Nephron (organoid): Measurements from ENCODE around the gene NOS1.
A peak's percentile ranks its signal among the peaks of the same experiment; 100 is the strongest.
"Not testable (repeated sequence)": the region's sequence is repeated elsewhere in the genome, so short reads cannot be mapped to it uniquely, and the experiment has no call there.

ENCODE experiments used
- H3K27ac Mint-ChIP-seq, 3 experiments: 2 replicates each; pipeline ENCODE4 v1.8.0; 2020; ENCODE audit warnings: mixed read lengths in 3 of 3, mild to moderate bottlenecking in 2 of 3, moderate library complexity in 1 of 3
- H3K27me3 Mint-ChIP-seq: 2 replicates; pipeline ENCODE4 v1.8.0; 2021; ENCODE audit warnings: low read depth, mild to moderate bottlenecking, moderate library complexity, mixed read lengths
- H3K36me3 Mint-ChIP-seq: 2 replicates; pipeline ENCODE4 v1.8.0; 2020; ENCODE audit warnings: low read depth, mixed read lengths
- H3K4me1 Mint-ChIP-seq: 2 replicates; pipeline ENCODE4 v1.8.0; 2020; ENCODE audit warnings: mixed read lengths
- H3K4me3 Mint-ChIP-seq, 3 experiments: 2 replicates each; pipeline ENCODE4 v1.8.0; 2020; ENCODE audit warnings: mild to moderate bottlenecking in 3 of 3, mixed read lengths in 3 of 3, moderate library complexity in 2 of 3
- H3K9me3 Mint-ChIP-seq: 2 replicates; pipeline ENCODE4 v1.8.0; 2020; ENCODE audit warnings: mixed read lengths
- CTCF ChIP-seq, 3 experiments: fragments of 200-600 bp; sonication (generic); IDR thresholded peaks; one replicate each; pipeline ENCODE4 v1.5.0; 2021; ENCODE audit warnings: antibody characterized with exemption in 3 of 3; ENCODE audit not compliant: unreplicated experiment in 3 of 3

NOS1 gene

DNA sequence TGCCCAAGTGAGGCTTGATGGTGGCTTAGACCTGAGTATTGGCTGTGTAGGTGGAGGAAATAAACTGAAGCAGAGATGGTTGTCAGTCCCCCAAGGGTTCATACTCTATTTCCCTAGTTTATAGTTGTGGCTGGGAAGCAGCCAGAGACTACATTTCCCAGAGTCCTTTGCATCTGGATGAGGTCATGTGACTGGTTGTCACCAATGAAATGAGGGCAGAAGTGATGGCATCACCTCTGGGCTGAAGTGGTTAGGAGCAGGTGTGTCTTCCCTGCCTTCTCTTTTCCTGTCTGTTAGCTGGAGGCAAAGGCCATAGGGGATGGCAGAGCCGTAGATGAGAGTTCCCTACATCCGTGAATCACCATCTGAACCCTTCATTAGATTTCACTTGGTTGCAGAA is 16.3 kb upstream of the NOS1 start:
- TF ChIP-seq CTCF (IDR thresholded peaks at IDR 0.05; ENCODE audit: unreplicated experiment in 3 of 3) = no peak
- Mint-ChIP-seq H3K9me3 (peaks cover 14% of the 10 kb centered on the region), H3K27me3 (peaks cover 46% of the 10 kb centered on the region), H3K4me3 (no peak overlapping the region), H3K27ac (no peak overlapping the region), H3K36me3 (no peaks in the 10 kb centered on the region), H3K4me1 (no peaks in the 10 kb centered on the region)

DNA sequence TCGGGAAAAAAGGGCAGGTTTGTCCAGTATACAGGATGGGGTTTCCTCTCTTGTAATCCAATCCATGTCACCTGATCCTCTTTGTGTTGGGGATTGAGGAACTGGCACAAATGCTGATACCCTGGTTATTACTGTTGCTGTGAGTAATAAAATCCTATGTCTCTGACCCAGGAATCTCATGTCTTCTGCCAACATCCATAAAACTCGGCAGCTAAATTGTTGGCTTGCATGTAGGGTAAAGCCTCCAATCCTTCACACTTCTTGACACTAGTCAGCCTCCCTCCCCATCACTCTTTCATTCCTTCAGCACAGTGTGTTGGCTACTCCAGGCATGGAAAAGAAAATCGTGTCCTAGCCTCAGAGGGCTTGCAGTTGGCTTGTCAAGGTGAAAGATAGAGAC is 9.2 kb upstream of the NOS1 start:
- H3K9me3 Mint-ChIP-seq = peaks cover 26% of the 10 kb centered on the region
- no peak for TF ChIP-seq CTCF (IDR thresholded peaks at IDR 0.05; ENCODE audit: unreplicated experiment in 3 of 3)
- H3K36me3 Mint-ChIP-seq = no peaks in the 10 kb centered on the region
- H3K27me3 Mint-ChIP-seq = peaks cover 63% of the 10 kb centered on the region
- H3K4me1 Mint-ChIP-seq = no peaks in the 10 kb centered on the region
- no peak overlapping the region for H3K27ac Mint-ChIP-seq
- H3K4me3 Mint-ChIP-seq = no peak overlapping the region

DNA sequence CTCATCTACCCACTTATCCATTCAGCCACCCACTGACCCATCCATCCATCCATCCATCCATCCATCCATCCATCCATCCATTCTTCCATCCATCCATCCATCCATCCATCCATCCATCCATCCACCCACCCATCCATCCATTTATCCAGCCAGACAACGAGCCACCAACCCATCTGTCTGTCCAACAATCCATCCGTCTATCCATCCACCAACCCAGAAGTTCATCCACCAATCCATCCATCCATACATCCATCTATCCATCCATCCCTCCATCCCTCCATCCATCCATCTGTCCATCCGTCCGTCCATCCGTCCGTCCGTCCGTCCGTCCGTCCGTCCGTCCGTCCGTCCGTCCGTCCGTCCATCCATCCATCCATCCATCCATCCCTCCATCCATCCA is 8.6 kb upstream of the NOS1 start:
- H3K27me3 Mint-ChIP-seq = peaks cover 63% of the 10 kb centered on the region
- H3K4me3 Mint-ChIP-seq, H3K4me1 Mint-ChIP-seq, H3K27ac Mint-ChIP-seq, H3K36me3 Mint-ChIP-seq: not testable (repeated sequence)
- H3K9me3 Mint-ChIP-seq = peaks cover 25% of the 10 kb centered on the region

GRCh38 chr12:117367006-117367638 is 5.7 kb upstream of the NOS1 start:
- H3K27ac Mint-ChIP-seq = no peak overlapping the region
- peak; percentile 93 to 96 (median 96) for TF ChIP-seq CTCF (IDR thresholded peaks at IDR 0.05; ENCODE audit: unreplicated experiment in 3 of 3)
- no peak overlapping the region for H3K4me3 Mint-ChIP-seq
- no peaks in the 10 kb centered on the region for H3K4me1 Mint-ChIP-seq
- H3K9me3 Mint-ChIP-seq = peaks cover 15% of the 10 kb centered on the region
- peaks cover 87% of the 10 kb centered on the region for H3K27me3 Mint-ChIP-seq
- no peaks in the 10 kb centered on the region for H3K36me3 Mint-ChIP-seq

DNA sequence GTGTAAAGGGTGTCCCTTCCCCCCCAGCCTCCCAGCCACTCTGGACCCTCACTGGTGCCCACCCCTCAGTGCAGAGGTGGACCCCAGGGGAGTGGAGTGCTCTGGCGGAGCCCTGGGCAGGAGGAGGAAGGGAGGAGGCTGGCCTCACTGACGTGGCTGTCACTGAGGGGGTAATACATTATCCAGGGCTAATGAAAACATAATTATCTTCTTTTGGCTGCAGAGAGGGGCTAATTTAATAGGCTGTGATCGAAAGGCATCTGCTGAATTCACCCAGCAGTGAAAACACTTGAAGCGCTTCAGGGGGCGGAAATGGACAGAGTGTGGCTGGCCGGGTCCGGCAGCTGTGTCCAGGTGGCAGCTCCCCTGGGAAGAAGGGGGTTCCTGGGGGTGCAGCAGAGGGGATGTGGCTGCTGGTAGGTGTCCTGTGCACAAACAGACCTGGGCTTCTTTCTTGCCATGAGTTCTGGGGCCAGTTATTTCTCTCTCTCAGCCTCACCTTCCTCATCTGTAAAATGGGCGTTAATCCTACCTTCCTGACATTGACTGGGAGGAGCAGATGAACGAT is 3.7 kb upstream of the NOS1 start:
- TF ChIP-seq CTCF (IDR thresholded peaks at IDR 0.05; ENCODE audit: unreplicated experiment in 3 of 3) = no peak
- Mint-ChIP-seq H3K36me3 (no peaks in the 10 kb centered on the region), H3K9me3 (peaks cover 3% of the 10 kb centered on the region), H3K4me3 (no peak overlapping the region), H3K27ac (no peak overlapping the region), H3K27me3 (peaks cover 89% of the 10 kb centered on the region), H3K4me1 (no peaks in the 10 kb centered on the region)

DNA sequence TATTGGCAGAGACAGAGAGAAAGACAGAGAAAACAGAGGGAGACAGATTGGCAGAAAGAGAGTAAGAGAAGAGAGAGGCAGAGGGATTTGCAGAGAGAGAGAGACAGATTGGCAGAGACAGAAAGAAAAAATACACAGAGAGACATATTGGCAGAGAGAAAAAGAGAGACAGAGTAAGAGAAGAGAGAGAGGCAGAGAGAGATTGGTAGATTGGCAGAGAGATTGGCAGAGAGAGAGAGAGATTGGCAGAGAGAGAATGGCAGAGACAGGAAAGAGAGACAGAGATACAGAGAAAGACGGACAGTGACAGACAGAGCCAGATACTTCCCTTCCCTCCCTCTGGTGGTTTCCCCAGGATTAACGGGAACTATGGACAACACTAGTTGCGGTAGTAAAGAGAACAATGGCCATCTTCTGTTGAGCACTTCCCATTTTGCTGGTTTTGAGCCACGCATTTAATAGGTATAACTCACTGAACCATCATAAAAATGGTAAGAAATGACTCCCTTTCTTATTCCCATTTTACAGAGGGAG is 2.6 kb upstream of the NOS1 start:
- peaks cover 90% of the 10 kb centered on the region for H3K27me3 Mint-ChIP-seq
- TF ChIP-seq CTCF (IDR thresholded peaks at IDR 0.05; ENCODE audit: unreplicated experiment in 3 of 3) = no peak
- no peaks in the 10 kb centered on the region for H3K9me3 Mint-ChIP-seq
- H3K4me1 Mint-ChIP-seq = no peaks in the 10 kb centered on the region
- H3K36me3 Mint-ChIP-seq = no peaks in the 10 kb centered on the region
- no peak overlapping the region for H3K27ac Mint-ChIP-seq
- H3K4me3 Mint-ChIP-seq = no peak overlapping the region
